PFSK-1 (cell line): Measurements from ENCODE around the gene LCOR.

Source experiments
- FOXP2 ChIP-seq: optimal IDR thresholded peaks from 2 replicates; pipeline ENCODE3; 2011; ENCODE audit warnings: borderline replicate concordance, control low read depth, inconsistent platforms; ENCODE audit not compliant: insufficient read depth; ENCODE audit errors: extremely low read length, extremely low read depth
- POLR2AphosphoS5 ChIP-seq: IDR thresholded peaks from 2 replicates; pipeline ENCODE4 v1.6.1; 2012; ENCODE audit warnings: low read depth, mild to moderate bottlenecking, control low read depth, low read length, moderate library complexity
- TF ChIP-seq, protein P1 (sequence below), 2 experiments: IDR thresholded peaks; 2 replicates each; pipeline versions ENCODE4 v1.6.1 to v1.8.0; 2011 to 2012; ENCODE audit warnings: low read depth in 2 of 2, low read length in 2 of 2, control low read depth in 1 of 2, inconsistent platforms in 1 of 2, mild to moderate bottlenecking in 1 of 2, moderate library complexity in 1 of 2; ENCODE audit not compliant: insufficient read depth in 1 of 2

DNA sequence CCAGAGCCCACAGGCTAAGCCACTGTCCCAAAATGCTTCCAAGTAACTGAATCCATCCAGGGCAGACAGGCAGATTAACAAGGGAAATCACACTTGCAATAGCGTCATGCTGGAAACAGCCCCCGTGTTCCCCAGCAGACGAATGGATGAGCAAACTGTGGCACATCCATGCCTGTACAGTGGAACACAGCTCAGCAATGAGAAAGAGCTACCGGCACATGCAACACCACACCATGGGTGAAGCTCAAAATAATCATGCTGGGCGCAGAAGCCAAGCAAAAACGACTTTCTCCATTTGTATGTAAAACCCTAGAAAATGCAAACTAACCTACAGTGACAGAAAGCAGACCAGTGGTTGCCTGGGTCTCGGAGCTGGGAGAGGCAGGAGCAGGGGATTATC lies 200.5 kb downstream of the LCOR start:
- TF ChIP-seq, protein P1, sequence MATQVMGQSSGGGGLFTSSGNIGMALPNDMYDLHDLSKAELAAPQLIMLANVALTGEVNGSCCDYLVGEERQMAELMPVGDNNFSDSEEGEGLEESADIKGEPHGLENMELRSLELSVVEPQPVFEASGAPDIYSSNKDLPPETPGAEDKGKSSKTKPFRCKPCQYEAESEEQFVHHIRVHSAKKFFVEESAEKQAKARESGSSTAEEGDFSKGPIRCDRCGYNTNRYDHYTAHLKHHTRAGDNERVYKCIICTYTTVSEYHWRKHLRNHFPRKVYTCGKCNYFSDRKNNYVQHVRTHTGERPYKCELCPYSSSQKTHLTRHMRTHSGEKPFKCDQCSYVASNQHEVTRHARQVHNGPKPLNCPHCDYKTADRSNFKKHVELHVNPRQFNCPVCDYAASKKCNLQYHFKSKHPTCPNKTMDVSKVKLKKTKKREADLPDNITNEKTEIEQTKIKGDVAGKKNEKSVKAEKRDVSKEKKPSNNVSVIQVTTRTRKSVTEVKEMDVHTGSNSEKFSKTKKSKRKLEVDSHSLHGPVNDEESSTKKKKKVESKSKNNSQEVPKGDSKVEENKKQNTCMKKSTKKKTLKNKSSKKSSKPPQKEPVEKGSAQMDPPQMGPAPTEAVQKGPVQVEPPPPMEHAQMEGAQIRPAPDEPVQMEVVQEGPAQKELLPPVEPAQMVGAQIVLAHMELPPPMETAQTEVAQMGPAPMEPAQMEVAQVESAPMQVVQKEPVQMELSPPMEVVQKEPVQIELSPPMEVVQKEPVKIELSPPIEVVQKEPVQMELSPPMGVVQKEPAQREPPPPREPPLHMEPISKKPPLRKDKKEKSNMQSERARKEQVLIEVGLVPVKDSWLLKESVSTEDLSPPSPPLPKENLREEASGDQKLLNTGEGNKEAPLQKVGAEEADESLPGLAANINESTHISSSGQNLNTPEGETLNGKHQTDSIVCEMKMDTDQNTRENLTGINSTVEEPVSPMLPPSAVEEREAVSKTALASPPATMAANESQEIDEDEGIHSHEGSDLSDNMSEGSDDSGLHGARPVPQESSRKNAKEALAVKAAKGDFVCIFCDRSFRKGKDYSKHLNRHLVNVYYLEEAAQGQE (IDR thresholded peaks at IDR 0.05; ENCODE audit: insufficient read depth in 1 of 2, low read depth in 2 of 2, low read length in 2 of 2) = no peak
- TF ChIP-seq FOXP2 (no peak), POLR2AphosphoS5 (no peak)
